ENCODE results near the gene ZDHHC9.

Gene ZDHHC9

DNA sequence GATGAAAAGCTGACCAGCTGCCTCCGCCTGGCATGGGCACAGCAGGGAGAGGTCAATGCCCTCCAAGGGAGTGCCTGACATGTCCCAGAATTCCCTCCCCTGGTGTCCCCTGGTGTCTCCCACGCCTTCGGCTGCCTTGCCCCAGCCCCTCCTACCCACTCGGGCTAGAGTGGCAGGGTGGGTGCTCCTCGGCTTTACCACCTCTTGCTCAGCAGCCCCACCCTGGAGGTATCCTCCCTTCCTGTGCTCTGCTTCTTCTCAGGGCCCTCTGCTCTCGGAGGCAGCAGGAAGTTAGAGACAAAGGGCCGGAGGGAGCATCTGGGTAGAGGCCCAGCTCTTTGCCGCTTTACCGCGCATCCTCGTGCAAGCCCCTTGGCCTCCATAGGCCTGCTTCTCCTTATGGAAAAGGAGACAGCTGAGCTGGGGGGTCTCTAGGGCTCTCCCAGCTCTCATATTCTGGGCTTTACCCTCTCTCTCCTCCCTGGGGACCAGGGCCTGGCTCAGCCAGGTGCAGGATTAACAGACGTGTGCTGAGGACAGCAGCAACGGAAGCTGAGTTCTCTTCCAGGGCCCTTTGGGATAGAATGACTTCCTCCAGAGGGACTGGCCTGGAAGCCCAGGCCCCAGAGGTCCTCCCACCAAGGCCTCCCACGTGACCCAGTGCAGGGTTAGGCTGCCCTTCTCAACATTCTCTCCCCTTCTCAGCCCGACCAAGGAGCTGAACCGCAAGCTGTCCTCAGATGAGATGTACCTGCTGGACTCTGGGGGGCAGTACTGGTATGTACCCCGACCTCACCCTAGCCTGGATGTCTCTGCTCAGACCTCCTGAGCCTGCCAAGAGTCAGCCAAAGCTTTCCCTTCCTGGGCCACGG is 87.7 kb downstream of the ZDHHC9 start:
- TF ChIP-seq POLR2AphosphoS5 (IDR thresholded peaks at IDR 0.05; ENCODE audit: low read depth, low read length) (no peak), POLR2A (IDR thresholded peaks at IDR 0.05; ENCODE audit: low read depth, low read length) (no peak), TAF1 (IDR thresholded peaks at IDR 0.05; ENCODE audit: borderline replicate concordance, low read depth, low read length) (no peak)
- DNase-seq (ENCODE audit: insufficient read length) (no peak), FAIRE-seq (peak; percentile 48)

DNA sequence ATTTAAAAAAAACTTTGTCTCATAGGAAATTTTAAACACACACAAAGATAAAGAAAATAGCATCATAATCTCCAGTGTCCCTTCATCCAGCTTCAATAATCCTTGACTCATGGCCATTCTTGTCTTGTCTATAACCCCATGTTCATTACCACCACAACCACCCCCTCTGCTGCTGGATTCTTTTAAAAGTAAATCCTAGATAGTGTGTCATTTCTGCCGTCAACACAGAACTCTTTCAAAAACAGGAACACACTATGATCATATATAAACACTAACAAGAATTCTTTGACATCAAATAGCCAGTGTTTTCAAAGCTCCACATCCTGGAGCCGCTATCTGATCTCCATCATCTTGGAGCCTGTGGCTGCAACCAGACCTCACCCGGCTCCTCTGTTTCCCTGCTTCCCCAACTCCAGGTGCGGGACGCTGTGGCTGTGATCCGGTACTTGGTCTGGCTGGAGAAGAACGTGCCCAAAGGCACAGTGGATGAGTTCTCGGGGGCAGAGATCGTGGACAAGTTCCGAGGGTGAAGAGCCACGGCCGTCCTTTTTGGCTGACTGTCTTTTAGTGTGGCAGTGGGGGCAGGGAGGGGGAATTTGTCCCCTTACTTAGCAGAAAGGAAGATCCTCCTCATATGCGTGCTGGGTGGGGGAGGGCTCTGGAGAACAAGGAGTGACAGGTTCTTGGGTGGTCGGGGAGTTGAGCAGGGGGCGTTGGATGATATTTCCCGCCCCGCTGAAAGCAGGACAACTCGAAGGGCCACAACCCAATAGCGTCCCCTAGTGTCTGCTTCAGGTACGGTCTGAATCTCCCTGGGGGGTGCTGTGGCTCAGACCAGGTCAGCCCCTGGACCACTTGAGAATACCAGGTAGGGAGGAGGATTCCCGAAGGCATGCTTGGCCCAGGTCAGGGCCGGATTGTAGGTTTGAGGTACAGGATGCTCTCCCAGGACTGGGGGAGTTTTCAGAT is 89.3 kb downstream of the ZDHHC9 start:
- FAIRE-seq = no peak
- no peak for DNase-seq (ENCODE audit: insufficient read length)
- TF ChIP-seq POLR2A (IDR thresholded peaks at IDR 0.05; ENCODE audit: low read depth, low read length) (no peak), POLR2AphosphoS5 (IDR thresholded peaks at IDR 0.05; ENCODE audit: low read depth, low read length) (no peak), TAF1 (IDR thresholded peaks at IDR 0.05; ENCODE audit: borderline replicate concordance, low read depth, low read length) (no peak)

Measured in GM12892 (cell line).